Measurements from ENCODE around the gene EIF3B. TPM values are rescaled to one million over a fixed set of nuclear protein-coding genes. Genes with fewer than 3 reads are reported as not detected.

EIF3B gene
- total and polyA plus RNA-seq, 12 donors = 48.6 to 102 (median 68.2) TPM

GRCh38 chr7:2317556-2318293 is 36.9 kb upstream of the EIF3B start:
- no peaks in the 10 kb centered on the region for H3K27me3 ChIP-seq
- no peak for TF ChIP-seq CTCF (IDR thresholded peaks at IDR 0.05)
- H3K4me1 ChIP-seq = peaks cover 0 to 23% (median 9%) of the 10 kb centered on the region in 9 donors
- H3K4me3 ChIP-seq = no peak overlapping the region
- no peak for DNase-seq
- H3K9me3 ChIP-seq = no peaks in the 10 kb centered on the region
- no peak for ATAC-seq
- intact Hi-C loops (cut with DNase I) = loop anchor here in 1 of 10 donors (10.0 kb wide), 1 partner anchor 73 kb away; the partner anchor contains the start of genes MRM2 and NUDT1
- no peaks in the 10 kb centered on the region for H3K36me3 ChIP-seq
- 76 to 86% methylated on average over 12 of the region's 12 CpGs for WGBS, 2 donors
- H3K27ac ChIP-seq = peak overlapping the region in 1 of 10 donors; percentile 40

- WGBS, 2 donors = 46 to 52% methylated on average over 11 of the region's 11 CpGs
These were observed 33.6 kb upstream of the EIF3B start for GRCh38 chr7:2321020-2321419.

GRCh38 chr7:2325162-2325561 is 29.5 kb upstream of the EIF3B start:
- Histone ChIP-seq H3K4me3 (no peak overlapping the region), H3K4me1 (peaks cover 0 to 4% (median 0%) of the 10 kb centered on the region in 9 donors), H3K27me3 (no peaks in the 10 kb centered on the region), H3K9me3 (no peaks in the 10 kb centered on the region), H3K27ac (peak overlapping the region in 4 of 10 donors; percentile 4 to 83 (median 32)), H3K36me3 (no peaks in the 10 kb centered on the region)
- no peak for TF ChIP-seq CTCF (IDR thresholded peaks at IDR 0.05)
- 50 to 64% methylated on average over 4 of the region's 4 CpGs for WGBS, 2 donors
- DNase-seq (no peak), ATAC-seq (peak in 4 of 8 donors; percentile 27 to 52 (median 40))
- intact Hi-C loops (cut with DNase I) = no loop called here

More at GRCh38 chr7:2321020-2321419, 33.6 kb upstream of the EIF3B start:
- H3K4me1 ChIP-seq = peaks cover 0 to 14% (median 0%) of the 10 kb centered on the region in 9 donors
- no peak overlapping the region for H3K4me3 ChIP-seq
- no peak for TF ChIP-seq CTCF (IDR thresholded peaks at IDR 0.05)
- H3K9me3 ChIP-seq = no peaks in the 10 kb centered on the region
- no peaks in the 10 kb centered on the region for H3K36me3 ChIP-seq
- no peak for ATAC-seq
- intact Hi-C loops (cut with DNase I) = no loop called here
- no peaks in the 10 kb centered on the region for H3K27me3 ChIP-seq
- no peak overlapping the region for H3K27ac ChIP-seq
- DNase-seq = no peak

- Histone ChIP-seq H3K4me3 (no peak overlapping the region), H3K4me1 (peaks cover 0 to 4% (median 0%) of the 10 kb centered on the region in 9 donors), H3K27ac (peak overlapping the region in 1 of 10 donors; percentile 83), H3K36me3 (no peaks in the 10 kb centered on the region), H3K9me3 (no peaks in the 10 kb centered on the region), H3K27me3 (no peaks in the 10 kb centered on the region)
- no peak for TF ChIP-seq CTCF (IDR thresholded peaks at IDR 0.05)
- intact Hi-C loops (cut with DNase I) = no loop called here
- peak in 5 of 8 donors; percentile 19 to 47 (median 31) for ATAC-seq
- DNase-seq = no peak
- WGBS, 2 donors = 84% methylated on average over 7 of the region's 7 CpGs
These were observed 27.7 kb upstream of the EIF3B start for GRCh38 chr7:2326951-2327350.

All from heart right ventricle (tissue), 16 donors.